ENCODE data around the gene DDA1. TPM values are rescaled to one million over a fixed set of nuclear protein-coding genes. Genes with fewer than 3 reads are reported as not detected.
A peak's percentile ranks its signal among the peaks of the same experiment; 100 is the strongest.

DDA1 gene
- total and polyA plus RNA-seq, 2 of the 13 experiments (the other 11 are each of a cell fraction or from before 2014, with no cell fraction given): 24.5 to 26.0 TPM

GRCh38 chr19:17304386-17305215 is 4.8 kb upstream of the DDA1 start:
- no peaks in the 10 kb centered on the region; a peak in 1 of 5 replicates for H3K27me3 ChIP-seq (ENCODE audit: control insufficient read depth in 1 of 2, insufficient read depth in 2 of 2, low read length in 2 of 2)
- DNase-seq (ENCODE audit: low spot score) (no peak), ATAC-seq (no peak), FAIRE-seq (no peak)
- CTCF ChIA-PET (ENCODE audit: low intra/inter-chr PET ratio, low total read pairs): no interaction called here
- BruUV-seq (replicated peaks): no TSS peak
- 0 out of 2 replicates have a peak overlapping the region, but pooled peaks have one; percentile 33 for H3K9ac ChIP-seq (ENCODE audit: insufficient read depth, low read depth, low read length)
- peaks cover 4% of the 10 kb centered on the region for H3K79me2 ChIP-seq (ENCODE audit: insufficient read depth, low read length)
- no peaks in the 10 kb centered on the region for H4K20me1 ChIP-seq (ENCODE audit: insufficient read depth, low read length)
- no peak for TF ChIP-seq KDM4B (CRISPR knock-in tag; IDR thresholded peaks at IDR 0.05)
- TF ChIP-seq ZNF121 (CRISPR knock-in tag; IDR thresholded peaks at IDR 0.05): peak; percentile 70
- TF ChIP-seq ZNF501 (CRISPR knock-in tag; IDR thresholded peaks at IDR 0.05): no peak
- peak; percentile 78 for TF ChIP-seq ZNF652 (CRISPR knock-in tag; IDR thresholded peaks at IDR 0.05; ENCODE audit: borderline replicate concordance, low read depth)
- TF ChIP-seq ZC3H4 (CRISPR knock-in tag; IDR thresholded peaks at IDR 0.05; ENCODE audit: borderline replicate concordance): no peak
- 0 out of 2 replicates have a peak, but pooled peaks have one; percentile 10 for TF ChIP-seq ZNF317 (CRISPR knock-in tag; IDR thresholded peaks at IDR 0.05)
- H2AFZ ChIP-seq (ENCODE audit: low read length): no peak overlapping the region
- H3K4me1 ChIP-seq (ENCODE audit: insufficient read depth, low read length): peaks cover 33% of the 10 kb centered on the region
- no peaks in the 10 kb centered on the region for H3K9me3 ChIP-seq (ENCODE audit: low read length)
- in situ Hi-C loops (cut with HindIII; ENCODE audit: extremely low pct_ligation_motif_present, low pct_unique_long_range_greater_than_20kb) (no loop called here), intact Hi-C loops (cut with micrococcal nuclease; ENCODE audit: unreplicated experiment) (loop anchor here (1.0 kb wide), 1 partner anchor 37 kb away; the partner anchor contains the start of gene BABAM1)
- POLR2A ChIA-PET: interaction anchor here (0.7 to 1.8 kb wide), 16 partner anchors 13 to 302 kb away, joined by 3 to 13 read pairs (median 4); partner anchors contain the start of genes BABAM1, BST2, MVB12A and OCEL1
- H3K27ac ChIP-seq (ENCODE audit: extremely low read length, insufficient read depth, low read length): peak overlapping the region; percentile 48
- H3K36me3 ChIP-seq (replicated peaks in 1 of 2; ENCODE audit: control insufficient read depth in 1 of 2, insufficient read depth in 2 of 2, low read length in 2 of 2): no peaks in the 10 kb centered on the region
- H3K4me3 ChIP-seq (replicated peaks in 1 of 3; ENCODE audit: insufficient read depth in 1 of 3, low read depth in 2 of 3, low read length in 3 of 3): peak overlapping the region in 1 of 3 experiments; percentile 85; a peak in 3 of 6 replicates
- H3K4me2 ChIP-seq (ENCODE audit: low read depth, low read length): peak overlapping the region; percentile 97
- WGBS (ENCODE audit: low lambda C conversion rate): 53% methylated on average over 12 of the region's 12 CpGs

GRCh38 chr19:17305216-17305516 is 4.2 kb upstream of the DDA1 start:
- peak overlapping the region in 1 of 3 experiments; percentile 85; a peak in 3 of 6 replicates for H3K4me3 ChIP-seq (replicated peaks in 1 of 3; ENCODE audit: insufficient read depth in 1 of 3, low read depth in 2 of 3, low read length in 3 of 3)
- 0 out of 2 replicates have a peak, but pooled peaks cover under 1% of the 10 kb centered on the region for H4K20me1 ChIP-seq (ENCODE audit: insufficient read depth, low read length)
- ATAC-seq: no peak
- ChIA-PET POLR2A (interaction anchor here (0.7 to 1.6 kb wide), 16 partner anchors 12 to 301 kb away, joined by 3 to 13 read pairs (median 4); partner anchors contain the start of genes ANKLE1, BABAM1, BST2 and MVB12A), CTCF (ENCODE audit: low intra/inter-chr PET ratio, low total read pairs) (no interaction called here)
- H3K27me3 ChIP-seq (ENCODE audit: control insufficient read depth in 1 of 2, insufficient read depth in 2 of 2, low read length in 2 of 2): no peaks in the 10 kb centered on the region; a peak in 1 of 5 replicates
- peaks cover 35% of the 10 kb centered on the region for H3K4me1 ChIP-seq (ENCODE audit: insufficient read depth, low read length)
- no peaks in the 10 kb centered on the region for H3K9me3 ChIP-seq (ENCODE audit: low read length)
- H3K4me2 ChIP-seq (ENCODE audit: low read depth, low read length): peak overlapping the region; percentile 97
- intact Hi-C loops (cut with micrococcal nuclease; ENCODE audit: unreplicated experiment): loop anchor here (1.0 kb wide), 1 partner anchor 38 kb away; the partner anchor contains the start of gene BABAM1
- peak overlapping the region; percentile 48 for H3K27ac ChIP-seq (ENCODE audit: extremely low read length, insufficient read depth, low read length)
- 10% methylated on average over 2 of the region's 7 CpGs for WGBS (ENCODE audit: low lambda C conversion rate)
- DNase-seq (ENCODE audit: low spot score): no peak
- H3K36me3 ChIP-seq (replicated peaks in 1 of 2; ENCODE audit: control insufficient read depth in 1 of 2, insufficient read depth in 2 of 2, low read length in 2 of 2): no peaks in the 10 kb centered on the region
- no peak for FAIRE-seq
- in situ Hi-C loops (cut with HindIII; ENCODE audit: extremely low pct_ligation_motif_present, low pct_unique_long_range_greater_than_20kb): no loop called here
- H3K9ac ChIP-seq (ENCODE audit: insufficient read depth, low read depth, low read length): 0 out of 2 replicates have a peak overlapping the region, but pooled peaks have one; percentile 33
- H3K79me2 ChIP-seq (ENCODE audit: insufficient read depth, low read length): peaks cover 9% of the 10 kb centered on the region
- H2AFZ ChIP-seq (ENCODE audit: low read length): no peak overlapping the region
- BruUV-seq (replicated peaks): no TSS peak
- no peak for TF ChIP-seq KDM1A (CRISPR knock-in tag; IDR thresholded peaks at IDR 0.05)
- TF ChIP-seq SAP130 (CRISPR knock-in tag; IDR thresholded peaks at IDR 0.05; ENCODE audit: low read depth): no peak
- TF ChIP-seq ZSCAN20 (CRISPR knock-in tag; IDR thresholded peaks at IDR 0.05; ENCODE audit: borderline replicate concordance): no peak
- TF ChIP-seq BHLHE40 (IDR thresholded peaks at IDR 0.05; ENCODE audit: low read length): peak; percentile 8; the same call in 1 of the 2 replicates
- no peak for TF ChIP-seq ARID3A (IDR thresholded peaks at IDR 0.05; ENCODE audit: low read depth, low read length)
- TF ChIP-seq, protein P1, sequence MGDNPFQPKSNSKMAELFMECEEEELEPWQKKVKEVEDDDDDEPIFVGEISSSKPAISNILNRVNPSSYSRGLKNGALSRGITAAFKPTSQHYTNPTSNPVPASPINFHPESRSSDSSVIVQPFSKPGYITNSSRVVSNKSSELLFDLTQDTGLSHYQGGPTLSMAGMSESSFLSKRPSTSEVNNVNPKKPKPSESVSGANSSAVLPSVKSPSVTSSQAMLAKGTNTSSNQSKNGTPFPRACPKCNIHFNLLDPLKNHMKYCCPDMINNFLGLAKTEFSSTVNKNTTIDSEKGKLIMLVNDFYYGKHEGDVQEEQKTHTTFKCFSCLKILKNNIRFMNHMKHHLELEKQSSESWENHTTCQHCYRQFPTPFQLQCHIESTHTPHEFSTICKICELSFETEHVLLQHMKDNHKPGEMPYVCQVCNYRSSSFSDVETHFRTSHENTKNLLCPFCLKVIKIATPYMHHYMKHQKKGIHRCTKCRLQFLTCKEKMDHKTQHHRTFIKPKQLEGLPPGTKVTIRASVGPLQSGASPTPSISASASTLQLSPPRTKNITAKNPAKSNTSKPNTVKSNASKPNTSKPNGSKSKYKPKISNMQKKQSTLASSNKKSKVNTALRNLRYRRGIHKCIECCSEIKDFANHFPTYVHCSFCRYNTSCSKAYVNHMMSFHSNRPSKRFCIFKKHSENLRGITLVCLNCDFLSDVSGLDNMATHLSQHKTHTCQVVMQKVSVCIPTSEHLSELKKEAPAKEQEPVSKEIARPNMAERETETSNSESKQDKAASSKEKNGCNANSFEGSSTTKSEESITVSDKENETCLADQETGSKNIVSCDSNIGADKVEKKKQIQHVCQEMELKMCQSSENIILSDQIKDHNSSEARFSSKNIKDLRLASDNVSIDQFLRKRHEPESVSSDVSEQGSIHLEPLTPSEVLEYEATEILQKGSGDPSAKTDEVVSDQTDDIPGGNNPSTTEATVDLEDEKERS (CRISPR knock-in tag; IDR thresholded peaks at IDR 0.05): no peak
- TF ChIP-seq MYC (CRISPR knock-in tag; IDR thresholded peaks at IDR 0.05; ENCODE audit: borderline replicate concordance): no peak
